ENCODE data around the gene SLC26A11. TPM values are rescaled to one million over a fixed set of nuclear protein-coding genes. Genes with fewer than 3 reads are reported as not detected.
"Not testable (repeated sequence)": the region's sequence is repeated elsewhere in the genome, so short reads cannot be mapped to it uniquely, and the experiment has no call there.

The SLC26A11 gene
- total RNA-seq, 2 donors from 2014 or later, result 6.4 to 6.6 TPM

- intact Hi-C loops (cut with DNase I), result no loop called here
- ATAC-seq, result no peak
- no peak for DNase-seq
Observed at GRCh38 chr17:80195141-80195540, 25.1 kb upstream of the SLC26A11 start.

- intact Hi-C loops (cut with DNase I), result no loop called here
- no peak for ATAC-seq
- no peak for DNase-seq
Observed at GRCh38 chr17:80195671-80196529, 24.3 kb upstream of the SLC26A11 start.

GRCh38 chr17:80196652-80197051, 23.6 kb upstream of the SLC26A11 start:
- DNase-seq (no peak), ATAC-seq (peak in 1 of 2 donors; percentile 58)
- intact Hi-C loops (cut with DNase I), result no loop called here

GRCh38 chr17:80198144-80198661, 22.0 kb upstream of the SLC26A11 start:
- no peak for ATAC-seq

GRCh38 chr17:80199295-80199694, 20.9 kb upstream of the SLC26A11 start:
- intact Hi-C loops (cut with DNase I); DNase-seq; ATAC-seq: not testable (repeated sequence)

More at GRCh38 chr17:80198144-80198661, 22.0 kb upstream of the SLC26A11 start:
- intact Hi-C loops (cut with DNase I), result no loop called here
- no peak for DNase-seq

GRCh38 chr17:80201446-80201845, 18.8 kb upstream of the SLC26A11 start:
- intact Hi-C loops (cut with DNase I), result no loop called here
- no peak for DNase-seq
- ATAC-seq, result no peak

- intact Hi-C loops (cut with DNase I), result no loop called here
- ATAC-seq (no peak), DNase-seq (no peak)
Observed at GRCh38 chr17:80202197-80202596, 18.0 kb upstream of the SLC26A11 start.

- DNase-seq, result no peak
- no peak for ATAC-seq
- intact Hi-C loops (cut with DNase I), result no loop called here
Observed at GRCh38 chr17:80203471-80203963, 16.7 kb upstream of the SLC26A11 start.

GRCh38 chr17:80204626-80205468, 15.4 kb upstream of the SLC26A11 start:
- intact Hi-C loops (cut with DNase I), result no loop called here
- ATAC-seq (no peak), DNase-seq (no peak)

GRCh38 chr17:80205811-80206210, 14.4 kb upstream of the SLC26A11 start:
- no peak for DNase-seq
- intact Hi-C loops (cut with DNase I), result no loop called here
- no peak for ATAC-seq

- DNase-seq, result no peak
- no peak for ATAC-seq
- intact Hi-C loops (cut with DNase I), result no loop called here
Observed at GRCh38 chr17:80208050-80208449, 12.2 kb upstream of the SLC26A11 start.

- intact Hi-C loops (cut with DNase I), result no loop called here
- ATAC-seq, result no peak
- no peak for DNase-seq
Observed at GRCh38 chr17:80209765-80210164, 10.5 kb upstream of the SLC26A11 start.

- DNase-seq (no peak), ATAC-seq (no peak)
- intact Hi-C loops (cut with DNase I), result no loop called here
Observed at GRCh38 chr17:80210348-80211108, 9.7 kb upstream of the SLC26A11 start.

GRCh38 chr17:80212109-80212508, 8.1 kb upstream of the SLC26A11 start:
- no peak for DNase-seq
- intact Hi-C loops (cut with DNase I), result no loop called here
- no peak for ATAC-seq

GRCh38 chr17:80212511-80212910, 7.7 kb upstream of the SLC26A11 start:
- intact Hi-C loops (cut with DNase I), result no loop called here
- no peak for DNase-seq
- no peak for ATAC-seq

- intact Hi-C loops (cut with DNase I), result no loop called here
- ATAC-seq (no peak), DNase-seq (no peak)
Observed at GRCh38 chr17:80212962-80213642, 7.1 kb upstream of the SLC26A11 start.

- ATAC-seq (no peak), DNase-seq (no peak)
Observed at GRCh38 chr17:80213643-80213975, 6.6 kb upstream of the SLC26A11 start.

GRCh38 chr17:80214012-80214877, 6.0 kb upstream of the SLC26A11 start:
- no peak for DNase-seq
- intact Hi-C loops (cut with DNase I), result no loop called here
- ATAC-seq, result no peak

More at GRCh38 chr17:80213643-80213975, 6.6 kb upstream of the SLC26A11 start:
- intact Hi-C loops (cut with DNase I), result no loop called here

Measured in left cardiac atrium (tissue), 4 donors.